Mesendoderm (in vitro differentiated cells): ENCODE measurements around the gene CDH24.

Experiments used
- DNase-seq: peaks from one replicate; pipeline ENCODE4 v3.0.0; 2013
- H2AK5ac ChIP-seq: 2 replicates; pipeline ENCODE4 v1.6.1; 2013; ENCODE audit warnings: low read length, inconsistent platforms
- H2BK120ac ChIP-seq: 2 replicates; pipeline ENCODE4 v1.6.1; 2013; ENCODE audit warnings: low read depth, mild to moderate bottlenecking, low read length, moderate library complexity, mixed read lengths
- H2BK15ac ChIP-seq: replicated peaks from 2 replicates; pipeline ENCODE4 v1.6.1; 2013; ENCODE audit warnings: low read depth, mild to moderate bottlenecking, moderate library complexity
- H2BK5ac ChIP-seq: 2 replicates; pipeline ENCODE4 v1.6.1; 2013; ENCODE audit warnings: low read length, inconsistent platforms
- H3K18ac ChIP-seq: 2 replicates; pipeline ENCODE4 v1.6.1; 2013; ENCODE audit warnings: mild to moderate bottlenecking, low read length, mixed read lengths
- H3K23ac ChIP-seq: one replicate; pipeline ENCODE4 v1.6.1; 2013; ENCODE audit warnings: low read length
- H3K27ac ChIP-seq: 2 replicates; pipeline ENCODE4 v1.5.1; 2013; ENCODE audit warnings: low read depth, mild to moderate bottlenecking, inconsistent platforms, low read length, moderate library complexity
- H3K27me3 ChIP-seq: 2 replicates; pipeline ENCODE4 v1.6.1; 2013; ENCODE audit warnings: low read length, control low read depth, mild to moderate bottlenecking, inconsistent platforms; ENCODE audit not compliant: insufficient read depth, poor library complexity
- H3K36me3 ChIP-seq: 2 replicates; pipeline ENCODE4 v1.6.1; 2013; ENCODE audit warnings: low read length, inconsistent platforms; ENCODE audit not compliant: control insufficient read depth, insufficient read depth
- H3K4ac ChIP-seq: one replicate; pipeline ENCODE4 v1.6.1; 2013; ENCODE audit warnings: low read depth, mild to moderate bottlenecking, low read length, moderate library complexity
- H3K4me1 ChIP-seq: 2 replicates; pipeline ENCODE4 v1.6.1; 2013; ENCODE audit warnings: low read depth, low read length, inconsistent platforms; ENCODE audit not compliant: control insufficient read depth
- H3K4me2 ChIP-seq: 2 replicates; pipeline ENCODE4 v1.6.1; 2013; ENCODE audit warnings: low read length
- H3K4me3 ChIP-seq: 2 replicates; pipeline ENCODE4 v1.5.1; 2013; ENCODE audit warnings: mild to moderate bottlenecking, low read length
- H3K56ac ChIP-seq: one replicate; pipeline ENCODE4 v1.6.1; 2013; ENCODE audit warnings: low read length
- H3K79me1 ChIP-seq: 2 replicates; pipeline ENCODE4 v1.6.1; 2013; ENCODE audit warnings: low read length, inconsistent platforms
- H3K79me2 ChIP-seq: 2 replicates; pipeline ENCODE4 v1.6.1; 2013; ENCODE audit warnings: mild to moderate bottlenecking, low read length; ENCODE audit not compliant: control insufficient read depth, insufficient read depth
- H3K9ac ChIP-seq: 2 replicates; pipeline ENCODE4 v1.6.1; 2013; ENCODE audit warnings: low read length, inconsistent platforms
- H4K5ac ChIP-seq: one replicate; pipeline ENCODE4 v1.6.1; 2013; ENCODE audit warnings: low read length
- H4K8ac ChIP-seq: one replicate; pipeline ENCODE4 v1.6.1; 2013; ENCODE audit warnings: low read depth, mild to moderate bottlenecking, control low read depth, low read length, moderate library complexity
- WGBS: extraction: QIAGEN DNeasy Blood & Tissue Kit; methylation state at CpG from one replicate; pipeline ENCODE4 v1.1.7; 2013; ENCODE audit warnings: low lambda C conversion rate, missing lambda C conversion rate; ENCODE audit not compliant: insufficient coverage; ENCODE audit errors: extremely low coverage; 5-methylcytosine and 5-hydroxymethylcytosine counted together

The CDH24 gene

GRCh38 chr14:23052182-23052623, 5.1 kb downstream of the CDH24 start:
- DNase-seq: peak; percentile 55
- Histone ChIP-seq H2BK120ac (no peak overlapping the region), H2AK5ac (no peak overlapping the region), H3K4ac (no peak overlapping the region), H3K4me2 (no peak overlapping the region), H4K8ac (no peak overlapping the region), H3K4me1 (no peaks in the 10 kb centered on the region), H3K79me2 (no peaks in the 10 kb centered on the region), H3K9ac (no peak overlapping the region), H2BK15ac (no peak overlapping the region), H3K56ac (no peak overlapping the region), H4K5ac (no peak overlapping the region), H3K18ac (no peak overlapping the region), H3K27ac (no peak overlapping the region), H3K36me3 (peaks cover 2% of the 10 kb centered on the region), H2BK5ac (no peak overlapping the region), H3K23ac (no peak overlapping the region), H3K79me1 (peaks cover 2% of the 10 kb centered on the region), H3K27me3 (no peaks in the 10 kb centered on the region), H3K4me3 (no peak overlapping the region)
- WGBS: no CpG with 5 or more reads among the region's 14 CpGs

GRCh38 chr14:23051141-23052057, 5.9 kb downstream of the CDH24 start:
- no CpG with 5 or more reads among the region's 5 CpGs for WGBS
- H3K18ac ChIP-seq: no peak overlapping the region
- H3K36me3 ChIP-seq: peaks cover 2% of the 10 kb centered on the region
- H2BK15ac ChIP-seq: no peak overlapping the region
- H3K4me1 ChIP-seq: no peaks in the 10 kb centered on the region
- H3K27ac ChIP-seq: no peak overlapping the region
- no peaks in the 10 kb centered on the region for H3K79me2 ChIP-seq
- H2BK5ac ChIP-seq: no peak overlapping the region
- H3K4me3 ChIP-seq: no peak overlapping the region
- DNase-seq: no peak
- no peak overlapping the region for H3K4ac ChIP-seq
- no peak overlapping the region for H3K9ac ChIP-seq
- H2AK5ac ChIP-seq: no peak overlapping the region
- no peak overlapping the region for H2BK120ac ChIP-seq
- H4K8ac ChIP-seq: no peak overlapping the region
- H4K5ac ChIP-seq: no peak overlapping the region
- H3K56ac ChIP-seq: no peak overlapping the region
- H3K23ac ChIP-seq: no peak overlapping the region
- H3K27me3 ChIP-seq: no peaks in the 10 kb centered on the region
- no peak overlapping the region for H3K4me2 ChIP-seq
- peaks cover 2% of the 10 kb centered on the region for H3K79me1 ChIP-seq

- Histone ChIP-seq H3K18ac (no peak overlapping the region), H4K5ac (no peak overlapping the region), H2BK15ac (no peak overlapping the region), H2BK120ac (no peak overlapping the region), H3K23ac (no peak overlapping the region), H3K27ac (no peak overlapping the region), H2AK5ac (no peak overlapping the region), H3K4me1 (peaks cover 4% of the 10 kb centered on the region), H3K79me1 (no peaks in the 10 kb centered on the region), H3K9ac (no peak overlapping the region), H3K36me3 (peaks cover 2% of the 10 kb centered on the region), H4K8ac (no peak overlapping the region), H3K56ac (no peak overlapping the region), H3K4ac (no peak overlapping the region), H2BK5ac (no peak overlapping the region), H3K4me3 (no peak overlapping the region), H3K79me2 (no peaks in the 10 kb centered on the region), H3K27me3 (no peaks in the 10 kb centered on the region), H3K4me2 (no peak overlapping the region)
- no CpG with 5 or more reads among the region's 9 CpGs for WGBS
- no peak for DNase-seq
Measured at GRCh38 chr14:23049011-23049410, 8.3 kb downstream of the CDH24 start.

GRCh38 chr14:23047751-23048693, 9.3 kb downstream of the CDH24 start:
- no CpG with 5 or more reads among the region's 85 CpGs for WGBS
- H2BK120ac ChIP-seq: no peak overlapping the region
- H3K36me3 ChIP-seq: peaks cover 2% of the 10 kb centered on the region
- H4K5ac ChIP-seq: no peak overlapping the region
- H4K8ac ChIP-seq: no peak overlapping the region
- no peak for DNase-seq
- H3K4me2 ChIP-seq: no peak overlapping the region
- H3K79me1 ChIP-seq: no peaks in the 10 kb centered on the region
- no peak overlapping the region for H3K56ac ChIP-seq
- no peak overlapping the region for H3K23ac ChIP-seq
- no peak overlapping the region for H3K4ac ChIP-seq
- H3K27ac ChIP-seq: no peak overlapping the region
- H3K4me3 ChIP-seq: no peak overlapping the region
- H3K18ac ChIP-seq: no peak overlapping the region
- no peak overlapping the region for H3K9ac ChIP-seq
- H3K79me2 ChIP-seq: no peaks in the 10 kb centered on the region
- H3K27me3 ChIP-seq: no peaks in the 10 kb centered on the region
- H2BK5ac ChIP-seq: no peak overlapping the region
- peaks cover 4% of the 10 kb centered on the region for H3K4me1 ChIP-seq
- no peak overlapping the region for H2AK5ac ChIP-seq
- H2BK15ac ChIP-seq: no peak overlapping the region

GRCh38 chr14:23047034-23047634, 10.2 kb downstream of the CDH24 start:
- Histone ChIP-seq H2BK120ac (no peak overlapping the region), H3K27ac (no peak overlapping the region), H3K9ac (no peak overlapping the region), H3K79me1 (no peaks in the 10 kb centered on the region), H3K27me3 (no peaks in the 10 kb centered on the region), H2AK5ac (no peak overlapping the region), H3K4me2 (no peak overlapping the region), H3K18ac (no peak overlapping the region), H3K4ac (no peak overlapping the region), H3K4me1 (peaks cover 4% of the 10 kb centered on the region), H4K8ac (no peak overlapping the region), H3K36me3 (peaks cover 2% of the 10 kb centered on the region), H2BK5ac (no peak overlapping the region), H3K56ac (no peak overlapping the region), H3K23ac (no peak overlapping the region), H3K79me2 (no peaks in the 10 kb centered on the region), H2BK15ac (no peak overlapping the region), H4K5ac (no peak overlapping the region), H3K4me3 (no peak overlapping the region)
- DNase-seq: no peak
- WGBS: no CpG with 5 or more reads among the region's 6 CpGs
